GM12865 (cell line): ENCODE measurements around the gene CZIB.

Experiments used
- DNase-seq: peaks from one replicate; pipeline ENCODE4 v3.0.0; 2010; ENCODE audit warnings: low read depth
- H3K4me3 ChIP-seq: 2 replicates; pipeline ENCODE4 v1.5.1; 2011; ENCODE audit warnings: mild to moderate bottlenecking, low read depth, low read length, control low read depth
- TF ChIP-seq, protein P1 (sequence below): IDR thresholded peaks from 2 replicates; pipeline ENCODE4 v1.5.1; 2011; ENCODE audit warnings: low read length, control low read depth, low read depth, inconsistent platforms; ENCODE audit not compliant: insufficient read depth; ENCODE audit errors: missing control alignments

The CZIB gene

GRCh38 chr1:53260631-53261247 is 40.3 kb upstream of the CZIB start:
- no peak for DNase-seq
- H3K4me3 ChIP-seq = no peak overlapping the region
- TF ChIP-seq, protein P1, sequence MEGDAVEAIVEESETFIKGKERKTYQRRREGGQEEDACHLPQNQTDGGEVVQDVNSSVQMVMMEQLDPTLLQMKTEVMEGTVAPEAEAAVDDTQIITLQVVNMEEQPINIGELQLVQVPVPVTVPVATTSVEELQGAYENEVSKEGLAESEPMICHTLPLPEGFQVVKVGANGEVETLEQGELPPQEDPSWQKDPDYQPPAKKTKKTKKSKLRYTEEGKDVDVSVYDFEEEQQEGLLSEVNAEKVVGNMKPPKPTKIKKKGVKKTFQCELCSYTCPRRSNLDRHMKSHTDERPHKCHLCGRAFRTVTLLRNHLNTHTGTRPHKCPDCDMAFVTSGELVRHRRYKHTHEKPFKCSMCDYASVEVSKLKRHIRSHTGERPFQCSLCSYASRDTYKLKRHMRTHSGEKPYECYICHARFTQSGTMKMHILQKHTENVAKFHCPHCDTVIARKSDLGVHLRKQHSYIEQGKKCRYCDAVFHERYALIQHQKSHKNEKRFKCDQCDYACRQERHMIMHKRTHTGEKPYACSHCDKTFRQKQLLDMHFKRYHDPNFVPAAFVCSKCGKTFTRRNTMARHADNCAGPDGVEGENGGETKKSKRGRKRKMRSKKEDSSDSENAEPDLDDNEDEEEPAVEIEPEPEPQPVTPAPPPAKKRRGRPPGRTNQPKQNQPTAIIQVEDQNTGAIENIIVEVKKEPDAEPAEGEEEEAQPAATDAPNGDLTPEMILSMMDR = no peak

GRCh38 chr1:53259932-53260331 is 39.5 kb upstream of the CZIB start:
- TF ChIP-seq, protein P1 = no peak
- no peak overlapping the region for H3K4me3 ChIP-seq
- DNase-seq = no peak

GRCh38 chr1:53258216-53258615 is 37.8 kb upstream of the CZIB start:
- DNase-seq = no peak
- TF ChIP-seq, protein P1 = no peak
- no peak overlapping the region for H3K4me3 ChIP-seq

DNA sequence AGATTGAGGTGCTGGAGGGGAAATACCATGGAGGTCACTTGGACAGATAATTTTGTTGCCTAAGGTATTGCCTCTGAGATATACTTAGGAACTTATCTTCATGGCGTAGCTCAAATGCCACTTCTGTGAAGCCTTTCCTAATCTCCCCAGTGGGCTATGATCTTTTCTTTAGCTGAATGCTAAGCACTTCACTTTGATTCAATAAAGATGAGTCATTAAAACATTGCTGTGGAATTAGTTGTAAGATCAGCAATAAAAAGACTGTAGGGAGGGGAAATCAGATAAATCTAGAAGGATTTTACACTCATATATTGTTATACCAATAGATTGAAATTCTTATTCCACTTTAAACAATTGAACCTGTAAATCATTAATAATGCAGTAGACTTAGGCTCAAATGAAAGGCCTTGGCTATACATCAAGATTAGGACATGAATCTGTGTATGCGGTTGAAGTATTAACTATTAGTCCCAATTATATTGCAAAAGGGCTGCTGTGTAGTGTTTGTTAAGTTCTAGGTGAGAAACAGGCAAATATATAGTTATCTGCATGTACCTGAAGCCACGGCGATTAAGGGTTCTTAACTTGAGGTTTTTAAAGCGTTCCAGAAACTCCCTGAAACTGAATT is 37.1 kb upstream of the CZIB start:
- TF ChIP-seq, protein P1 = no peak
- H3K4me3 ChIP-seq = no peak overlapping the region
- DNase-seq = no peak

DNA sequence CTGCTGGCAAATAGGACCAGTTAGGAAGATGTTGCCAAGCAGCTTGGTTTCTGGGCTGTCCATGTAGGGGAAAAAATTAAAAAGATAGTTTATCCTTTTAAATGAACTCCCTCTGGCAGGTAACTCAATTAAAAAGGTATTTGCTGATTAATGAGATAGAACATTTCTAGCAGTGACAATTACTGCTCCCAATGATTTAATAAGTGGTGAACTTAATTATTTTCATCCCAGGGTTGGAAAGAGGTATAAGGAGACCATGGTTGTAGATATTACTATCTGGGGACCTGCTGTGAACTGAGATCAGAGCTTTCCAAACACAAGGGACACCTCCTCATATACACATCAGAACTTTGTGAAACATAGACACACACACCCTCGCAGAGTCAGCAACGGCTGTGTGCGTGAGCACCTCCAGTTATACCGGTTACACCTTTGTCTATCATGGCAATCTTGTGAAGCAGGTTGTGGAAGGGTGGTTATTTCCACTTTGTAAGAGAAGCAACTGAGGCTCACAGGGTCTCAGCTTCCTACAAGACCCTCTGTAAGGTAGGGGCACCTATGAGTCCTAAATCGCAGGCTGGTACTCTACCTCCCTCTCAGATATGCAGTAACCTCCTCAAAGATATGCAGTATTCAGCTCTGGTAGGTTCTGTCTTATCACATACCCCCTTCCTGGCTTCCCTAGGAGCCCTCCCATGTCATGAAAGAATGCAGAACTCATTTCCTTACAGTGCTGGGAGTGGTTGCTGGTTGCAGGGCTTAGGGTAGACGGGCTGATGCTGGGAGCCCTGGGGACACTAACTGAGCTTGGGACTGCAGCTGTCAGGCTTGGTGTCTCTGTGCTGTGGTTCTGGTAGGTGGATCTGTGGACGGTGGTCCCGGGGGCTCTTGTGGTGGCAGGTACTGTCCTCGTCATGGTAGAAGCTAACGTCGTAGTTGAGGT is 36.3 kb upstream of the CZIB start:
- TF ChIP-seq, protein P1 = no peak

DNA sequence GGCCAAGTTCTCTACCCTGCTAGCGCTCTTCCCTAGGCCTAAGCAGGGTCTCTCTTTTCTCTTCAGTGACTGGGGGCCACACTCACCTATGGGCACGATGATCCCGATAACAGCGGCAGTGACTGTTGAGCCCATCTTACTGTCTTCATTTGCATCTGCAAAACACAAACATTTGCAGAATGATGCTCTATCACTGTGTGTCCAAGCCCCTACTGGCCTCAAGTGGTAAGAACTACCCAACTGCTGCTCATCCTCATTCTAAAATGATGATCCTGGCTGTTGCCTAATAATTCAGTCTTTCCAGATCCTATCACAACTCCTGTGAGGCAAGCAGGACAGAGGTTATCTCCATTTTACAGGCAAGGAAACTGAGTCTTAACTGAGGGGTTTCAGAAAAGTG is 34.6 kb upstream of the CZIB start:
- TF ChIP-seq, protein P1 = peak; percentile 4
- DNase-seq = no peak

More for the DNA sequence above, 36.3 kb upstream of the CZIB start:
- no peak overlapping the region for H3K4me3 ChIP-seq
- no peak for DNase-seq

More for the DNA sequence above, 34.6 kb upstream of the CZIB start:
- no peak overlapping the region for H3K4me3 ChIP-seq
